Effector memory CD4-positive, alpha-beta T cell (primary cell): ENCODE data around the gene CCDC88C.

Experiments
- DNase-seq, 3 donors: peaks; one replicate each; pipeline ENCODE4 v3.0.0-alpha.2; 2020
- H3K27ac ChIP-seq: 2 replicates; pipeline ENCODE4 v1.7.0; 2013; ENCODE audit warnings: mild to moderate bottlenecking, low read length, moderate library complexity; ENCODE audit not compliant: insufficient read depth, poor library complexity, severe bottlenecking
- H3K27me3 ChIP-seq: replicated peaks from 2 replicates; pipeline ENCODE4 v1.7.0; 2013; ENCODE audit warnings: mild to moderate bottlenecking, low read length; ENCODE audit not compliant: insufficient read depth, control insufficient read depth, poor library complexity, severe bottlenecking
- H3K36me3 ChIP-seq: 2 replicates; pipeline ENCODE4 v1.7.0; 2013; ENCODE audit warnings: mild to moderate bottlenecking, low read length, moderate library complexity; ENCODE audit not compliant: control insufficient read depth, insufficient read depth
- H3K4me1 ChIP-seq: 2 replicates; pipeline ENCODE4 v1.7.0; 2013; ENCODE audit warnings: low read length, mild to moderate bottlenecking; ENCODE audit not compliant: control insufficient read depth, insufficient read depth, poor library complexity, severe bottlenecking
- H3K4me3 ChIP-seq: 2 replicates; pipeline ENCODE4 v1.7.0; 2013; ENCODE audit warnings: low read length, low read depth, mild to moderate bottlenecking; ENCODE audit not compliant: insufficient read depth, poor library complexity, severe bottlenecking
- H3K9me3 ChIP-seq: 2 replicates; pipeline ENCODE4 v1.7.0; 2013; ENCODE audit warnings: mild to moderate bottlenecking, low read length, moderate library complexity; ENCODE audit not compliant: control insufficient read depth

Gene CCDC88C

DNA sequence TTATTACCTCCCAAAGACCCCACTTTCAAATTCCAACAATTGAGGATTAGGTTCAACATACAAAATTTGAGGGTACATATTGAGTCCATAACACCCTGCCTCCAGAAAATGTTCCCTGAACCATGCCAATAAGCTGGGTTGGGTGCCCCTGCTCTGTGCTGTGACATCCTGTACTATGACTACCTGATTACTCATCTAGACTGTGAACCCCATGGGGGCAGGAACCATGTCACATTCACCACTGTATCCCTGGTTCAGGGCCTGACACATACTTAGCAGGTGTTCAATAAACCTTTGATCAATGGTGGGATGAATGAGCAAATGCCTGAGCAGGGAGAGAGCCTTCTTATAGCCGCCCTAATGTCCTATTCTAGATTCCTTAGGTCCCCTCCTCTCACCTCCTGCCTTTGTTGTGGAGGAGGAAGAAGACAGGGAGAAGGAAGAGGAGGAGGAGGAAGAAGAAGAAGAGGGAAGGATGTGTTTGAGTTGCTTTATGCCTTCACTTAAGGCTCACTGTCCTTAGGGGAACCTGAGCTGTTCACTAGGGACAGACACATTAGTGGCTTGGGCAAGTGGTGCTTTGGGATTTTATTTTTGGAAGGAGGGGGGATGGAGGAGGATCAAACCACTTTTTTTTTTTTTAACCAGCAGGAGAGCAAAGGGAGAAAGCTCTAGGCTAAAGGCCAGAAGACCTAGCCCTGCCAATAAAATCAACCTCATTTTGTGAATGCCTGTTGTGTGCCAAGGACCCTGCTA, 194.4 kb downstream of the CCDC88C start:
- Histone ChIP-seq H3K4me1 (peaks cover 41% of the 10 kb centered on the region), H3K9me3 (no peaks in the 10 kb centered on the region), H3K4me3 (no peak overlapping the region), H3K27ac (no peak overlapping the region), H3K36me3 (no peaks in the 10 kb centered on the region), H3K27me3 (no peaks in the 10 kb centered on the region)
- DNase-seq, result peak in 1 of 3 donors; percentile 7
